ENCODE measurements around the gene FZD10.

The FZD10 gene

DNA sequence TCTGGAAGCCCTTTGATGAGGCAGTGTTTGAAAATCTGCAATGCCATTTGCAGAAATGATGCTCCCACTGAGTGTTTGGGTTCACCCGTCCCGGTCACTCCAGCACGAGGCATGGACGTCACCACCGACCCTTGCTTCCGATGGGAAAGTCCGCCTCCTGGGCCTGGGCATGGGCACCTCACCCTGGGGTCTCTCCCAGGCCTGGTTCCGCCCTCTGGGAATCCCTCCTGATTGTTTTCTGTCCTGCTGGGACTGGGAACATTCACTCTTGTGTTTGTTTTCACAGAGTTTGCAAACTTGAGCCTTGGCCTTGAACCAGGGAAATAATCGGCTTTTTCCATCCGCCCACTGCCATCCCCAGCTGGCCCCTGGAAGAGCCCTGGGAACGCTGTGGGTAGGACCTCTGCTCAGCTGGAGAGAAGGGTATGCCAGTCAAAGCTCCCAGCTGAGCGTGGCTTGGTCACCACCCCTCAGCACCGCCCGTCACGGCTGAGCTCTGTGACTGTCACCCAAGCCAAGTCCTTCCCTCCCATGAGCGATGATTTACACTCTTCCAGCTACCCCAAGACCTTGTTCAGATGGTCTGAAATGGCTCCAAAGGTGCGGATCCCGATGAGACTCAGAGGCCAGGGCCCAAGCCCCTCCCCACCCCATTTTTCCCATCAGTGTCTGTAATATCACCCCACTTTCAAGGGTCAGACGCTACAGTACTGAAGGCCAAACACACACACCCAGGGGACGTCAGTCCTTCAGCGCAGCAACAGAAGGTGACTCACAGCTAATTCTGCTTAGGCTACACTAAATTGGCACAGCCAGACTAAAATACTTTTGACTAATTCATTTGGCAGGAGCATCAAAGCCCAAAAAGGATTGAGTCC lies 34.1 kb upstream of the FZD10 start:
- Mint-ChIP-seq H3K27me3 (ENCODE audit: low read depth) (peaks cover 49% of the 10 kb centered on the region), H3K9me3 (peaks cover 3% of the 10 kb centered on the region), H3K4me1 (peaks cover 47% of the 10 kb centered on the region), H3K4me3 (peak overlapping the region in 1 of 3 experiments; percentile 43), H3K36me3 (ENCODE audit: low read depth) (no peaks in the 10 kb centered on the region), H3K27ac (peak overlapping the region in 2 of 3 experiments; percentile 64 to 83)
- no peak for TF ChIP-seq CTCF (IDR thresholded peaks at IDR 0.05; ENCODE audit: unreplicated experiment in 3 of 3)

DNA sequence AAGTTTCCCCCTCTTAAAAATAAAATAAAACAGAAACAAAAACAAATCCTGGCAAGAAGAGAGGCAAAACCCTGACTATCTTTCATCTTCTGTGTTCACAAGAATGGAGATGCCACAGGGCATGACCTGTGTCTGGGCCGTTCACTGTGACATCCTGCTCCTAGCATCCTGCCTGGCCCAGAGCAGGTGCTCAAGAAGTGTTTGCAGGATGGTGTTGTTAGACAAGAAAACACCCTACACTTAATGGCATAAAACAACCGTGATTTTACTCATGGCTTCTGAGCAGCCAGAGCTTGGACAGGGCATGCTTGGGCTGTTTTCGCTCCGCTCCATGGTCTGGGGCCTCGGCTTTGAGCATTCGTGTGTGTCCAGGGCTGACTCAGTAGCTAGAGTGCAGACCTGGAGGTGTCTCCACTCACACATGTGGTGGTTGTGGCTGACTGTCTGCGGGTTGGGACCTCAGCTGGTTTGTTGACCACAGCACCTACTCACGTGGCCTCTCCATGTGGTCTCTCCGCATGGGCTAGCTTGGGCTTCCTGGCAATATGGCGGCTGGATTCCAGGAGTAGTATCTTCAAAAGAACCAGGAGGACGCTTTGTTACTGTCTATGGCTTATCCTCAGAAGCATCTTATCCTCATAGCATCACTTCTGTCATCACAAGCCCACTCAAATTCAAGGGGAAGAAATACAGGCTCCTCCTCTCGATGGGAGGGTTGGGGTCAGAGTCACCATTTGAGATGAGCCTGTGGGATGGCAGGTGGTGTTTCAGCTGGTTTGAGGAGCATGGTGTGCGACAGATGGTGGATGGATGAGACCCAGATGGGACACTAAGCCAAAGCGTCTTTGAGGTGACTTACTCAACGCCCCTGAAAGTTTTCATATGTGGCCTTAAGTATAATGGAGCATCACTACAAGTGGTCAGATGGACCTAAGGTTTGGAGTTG lies 33.2 kb upstream of the FZD10 start:
- Mint-ChIP-seq H3K4me1 (peaks cover 54% of the 10 kb centered on the region), H3K27ac (peak overlapping the region in 2 of 3 experiments; percentile 64 to 83), H3K4me3 (peak overlapping the region in 1 of 3 experiments; percentile 43), H3K36me3 (ENCODE audit: low read depth) (no peaks in the 10 kb centered on the region), H3K9me3 (peaks cover 3% of the 10 kb centered on the region), H3K27me3 (ENCODE audit: low read depth) (peaks cover 58% of the 10 kb centered on the region)
- no peak for TF ChIP-seq CTCF (IDR thresholded peaks at IDR 0.05; ENCODE audit: unreplicated experiment in 3 of 3)

- Mint-ChIP-seq H3K36me3 (ENCODE audit: low read depth) (no peaks in the 10 kb centered on the region), H3K4me1 (peaks cover 62% of the 10 kb centered on the region), H3K9me3 (peaks cover 3% of the 10 kb centered on the region), H3K4me3 (no peak overlapping the region), H3K27ac (no peak overlapping the region), H3K27me3 (ENCODE audit: low read depth) (peaks cover 64% of the 10 kb centered on the region)
- TF ChIP-seq CTCF (IDR thresholded peaks at IDR 0.05; ENCODE audit: unreplicated experiment in 3 of 3), result no peak
These were observed 31.9 kb upstream of the FZD10 start for GRCh38 chr12:130130346-130130745.

- peaks cover 61% of the 10 kb centered on the region for H3K4me1 Mint-ChIP-seq
- H3K9me3 Mint-ChIP-seq, result peaks cover 3% of the 10 kb centered on the region
- TF ChIP-seq CTCF (IDR thresholded peaks at IDR 0.05; ENCODE audit: unreplicated experiment in 3 of 3), result no peak
- no peaks in the 10 kb centered on the region for H3K36me3 Mint-ChIP-seq (ENCODE audit: low read depth)
- no peak overlapping the region for H3K4me3 Mint-ChIP-seq
- no peak overlapping the region for H3K27ac Mint-ChIP-seq
- peaks cover 65% of the 10 kb centered on the region for H3K27me3 Mint-ChIP-seq (ENCODE audit: low read depth)
These were observed 31.2 kb upstream of the FZD10 start for GRCh38 chr12:130131025-130131424.

DNA sequence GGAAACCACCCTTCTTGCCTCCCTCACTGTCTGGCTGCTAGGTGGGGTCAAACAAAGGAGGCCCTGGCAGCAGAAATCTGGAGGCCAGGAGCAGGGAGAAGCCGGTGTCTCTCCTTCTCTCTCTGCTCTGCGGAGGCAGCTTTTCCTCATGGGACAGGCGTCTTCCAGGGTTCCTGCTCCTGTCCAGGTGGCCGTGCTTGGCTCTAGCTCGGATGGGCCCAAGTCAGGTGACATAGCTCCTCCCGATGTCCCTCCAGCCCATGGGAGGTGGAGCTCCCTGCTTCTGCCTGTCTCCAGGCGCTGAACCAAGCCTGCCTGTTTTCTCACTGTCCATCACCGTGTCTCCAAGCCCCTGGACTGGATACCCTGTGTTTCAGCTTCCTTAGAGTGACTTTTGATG lies 30.5 kb upstream of the FZD10 start:
- Mint-ChIP-seq H3K4me3 (no peak overlapping the region), H3K36me3 (ENCODE audit: low read depth) (no peaks in the 10 kb centered on the region), H3K4me1 (peaks cover 66% of the 10 kb centered on the region), H3K27me3 (ENCODE audit: low read depth) (peaks cover 72% of the 10 kb centered on the region), H3K27ac (peak overlapping the region in 1 of 3 experiments; percentile 16), H3K9me3 (peaks cover 3% of the 10 kb centered on the region)
- TF ChIP-seq CTCF (IDR thresholded peaks at IDR 0.05; ENCODE audit: unreplicated experiment in 3 of 3), result no peak

Measured in nephron (organoid).